OCI-LY1 (cell line): ENCODE results near the gene SPHK2.

Experiments used
- H2AFZ ChIP-seq: fragments of 200-600 bp; sonication (generic), shearing (Covaris generic); 2 replicates; pipeline ENCODE4 v1.6.0; 2014; ENCODE audit warnings: antibody characterized with exemption, mild to moderate bottlenecking, low read length
- H3F3A ChIP-seq: fragments of 200-600 bp; sonication (generic), shearing (Covaris generic); 2 replicates; pipeline ENCODE4 v1.6.0; 2014; ENCODE audit warnings: mild to moderate bottlenecking, antibody characterized with exemption, low read length, moderate library complexity; ENCODE audit not compliant: insufficient read depth
- H3K27ac ChIP-seq: fragments of 200-600 bp; sonication (generic); 2 replicates; pipeline ENCODE4 v1.5.1; 2014; ENCODE audit warnings: low read length, mixed run types, mild to moderate bottlenecking, low read depth; ENCODE audit not compliant: poor library complexity, severe bottlenecking
- H3K27me3 ChIP-seq: fragments of 200-600 bp; sonication (generic); 2 replicates; pipeline ENCODE4 v1.6.0; 2014; ENCODE audit warnings: antibody characterized with exemption, mild to moderate bottlenecking, low read length, moderate library complexity; ENCODE audit not compliant: insufficient read depth
- H3K36me3 ChIP-seq: fragments of 200-600 bp; sonication (generic); 2 replicates; pipeline ENCODE4 v1.6.1; 2014; ENCODE audit warnings: mild to moderate bottlenecking, antibody characterized with exemption, low read length, moderate library complexity, mixed read lengths; ENCODE audit not compliant: insufficient read depth
- H3K4me1 ChIP-seq: fragments of 200-600 bp; sonication (generic); 2 replicates; pipeline ENCODE4 v1.5.1; 2014; ENCODE audit warnings: mild to moderate bottlenecking, low read length, moderate library complexity; ENCODE audit not compliant: insufficient read depth, severe bottlenecking
- H3K4me2 ChIP-seq: fragments of 200-600 bp; sonication (generic), shearing (Covaris generic); 2 replicates; pipeline ENCODE4 v1.6.1; 2014; ENCODE audit warnings: low read length
- H3K4me3 ChIP-seq: fragments of 200-600 bp; sonication (generic); 2 replicates; pipeline ENCODE4 v1.5.1; 2014; ENCODE audit warnings: low read length, low read depth, mild to moderate bottlenecking, mixed read lengths; ENCODE audit not compliant: poor library complexity, severe bottlenecking
- H3K79me2 ChIP-seq: fragments of 200-600 bp; shearing (Covaris generic); 2 replicates; pipeline ENCODE4 v1.6.1; 2016; ENCODE audit warnings: mixed run types, low read length, mixed read lengths; ENCODE audit not compliant: insufficient read depth
- H3K9ac ChIP-seq: fragments of 200-600 bp; sonication (generic), shearing (Covaris generic); 2 replicates; pipeline ENCODE4 v1.6.1; 2014; ENCODE audit warnings: mild to moderate bottlenecking, low read length, mixed read lengths
- H3K9me2 ChIP-seq: fragments of 200-600 bp; sonication (generic), shearing (Covaris generic); 2 replicates; pipeline ENCODE4 v1.6.1; 2014; ENCODE audit warnings: low read depth, mild to moderate bottlenecking, low read length, mixed read lengths
- H3K9me3 ChIP-seq: fragments of 200-600 bp; shearing (Covaris generic); 2 replicates; pipeline ENCODE4 v1.6.1; 2014; ENCODE audit warnings: low read length, mixed read lengths
- H4K20me1 ChIP-seq: fragments of 200-600 bp; sonication (generic), shearing (Covaris generic); 2 replicates; pipeline ENCODE4 v1.6.0; 2016; ENCODE audit warnings: mild to moderate bottlenecking, low read length; ENCODE audit not compliant: insufficient read depth
- CTCF ChIP-seq: fragments of 200-600 bp; sonication (generic), shearing (Covaris generic); IDR thresholded peaks from 2 replicates; pipeline ENCODE4 v1.5.1; 2017; ENCODE audit warnings: mild to moderate bottlenecking, antibody characterized with exemption, low read length, moderate library complexity, mixed read lengths
- EZH2 ChIP-seq: fragments of 200-600 bp; sonication (generic), shearing (Covaris generic); IDR thresholded peaks from 2 replicates; pipeline ENCODE4 v1.8.0; 2017; ENCODE audit warnings: borderline replicate concordance, mixed run types, mild to moderate bottlenecking, antibody characterized with exemption, low read length, moderate library complexity, mixed read lengths

Gene SPHK2

GRCh38 chr19:48624067-48624594 lies 4.8 kb downstream of the SPHK2 start:
- Histone ChIP-seq H3K9me3 (no peaks in the 10 kb centered on the region), H3F3A (no peaks in the 10 kb centered on the region), H3K9ac (peak overlapping the region; percentile 93), H3K4me2 (peak overlapping the region; percentile 88), H3K79me2 (no peaks in the 10 kb centered on the region), H2AFZ (no peak overlapping the region), H3K36me3 (no peaks in the 10 kb centered on the region), H3K27me3 (no peaks in the 10 kb centered on the region), H3K27ac (peak overlapping the region; percentile 59), H4K20me1 (no peaks in the 10 kb centered on the region), H3K4me3 (peak overlapping the region; percentile 85), H3K9me2 (no peaks in the 10 kb centered on the region), H3K4me1 (peaks cover 41% of the 10 kb centered on the region)
- TF ChIP-seq CTCF: no peak
- TF ChIP-seq EZH2: no peak

- peak overlapping the region; percentile 59 for H3K27ac ChIP-seq
- H3F3A ChIP-seq: no peaks in the 10 kb centered on the region
- H3K4me2 ChIP-seq: peak overlapping the region; percentile 88
Observed at GRCh38 chr19:48624791-48625723, 5.8 kb downstream of the SPHK2 start.

GRCh38 chr19:48625891-48626327 lies 6.6 kb downstream of the SPHK2 start:
- H3K4me3 ChIP-seq: no peak overlapping the region
- H3K9ac ChIP-seq: no peak overlapping the region
- H3K4me2 ChIP-seq: no peak overlapping the region
- TF ChIP-seq CTCF (no peak), EZH2 (no peak)
- H4K20me1 ChIP-seq: no peaks in the 10 kb centered on the region
- no peaks in the 10 kb centered on the region for H3K9me3 ChIP-seq
- H3K27ac ChIP-seq: no peak overlapping the region
- H3K27me3 ChIP-seq: no peaks in the 10 kb centered on the region
- peaks cover 31% of the 10 kb centered on the region for H3K4me1 ChIP-seq
- H2AFZ ChIP-seq: no peak overlapping the region
- no peaks in the 10 kb centered on the region for H3K9me2 ChIP-seq
- H3K79me2 ChIP-seq: no peaks in the 10 kb centered on the region
- peaks cover 12% of the 10 kb centered on the region for H3K36me3 ChIP-seq
- H3F3A ChIP-seq: no peaks in the 10 kb centered on the region

More at GRCh38 chr19:48624791-48625723, 5.8 kb downstream of the SPHK2 start:
- Histone ChIP-seq H3K79me2 (no peaks in the 10 kb centered on the region), H3K9ac (peak overlapping the region; percentile 93), H3K4me1 (peaks cover 35% of the 10 kb centered on the region), H4K20me1 (no peaks in the 10 kb centered on the region), H2AFZ (no peak overlapping the region), H3K27me3 (no peaks in the 10 kb centered on the region), H3K4me3 (peak overlapping the region; percentile 85), H3K9me3 (no peaks in the 10 kb centered on the region), H3K9me2 (no peaks in the 10 kb centered on the region), H3K36me3 (peaks cover 9% of the 10 kb centered on the region)
- no peak for TF ChIP-seq EZH2
- no peak for TF ChIP-seq CTCF
